HG03432 (cell line): ENCODE results near the gene TCTN3.
"Not testable (repeated sequence)": the region's sequence is repeated elsewhere in the genome, so short reads cannot be mapped to it uniquely, and the experiment has no call there.

Experiments
- ATAC-seq: cut with Tn5 transposase; IDR thresholded peaks from one replicate; pipeline ENCODE4 v1.9.1; 2021; ENCODE audit warnings: mild to moderate bottlenecking, moderate library complexity; ENCODE audit not compliant: unreplicated experiment

Gene TCTN3

GRCh38 chr10:95688648-95689047 lies 5.1 kb downstream of the TCTN3 start:
- no peak for ATAC-seq

- ATAC-seq = no peak
These were observed 9.8 kb downstream of the TCTN3 start for GRCh38 chr10:95683966-95684365.

GRCh38 chr10:95675403-95676116 lies 18.2 kb downstream of the TCTN3 start:
- no peak for ATAC-seq

GRCh38 chr10:95674643-95675042 lies 19.1 kb downstream of the TCTN3 start:
- no peak for ATAC-seq

- ATAC-seq = not testable (repeated sequence)
These were observed 21.1 kb downstream of the TCTN3 start for GRCh38 chr10:95672641-95673040.

- no peak for ATAC-seq
These were observed 29.2 kb downstream of the TCTN3 start for GRCh38 chr10:95664543-95664942.

- ATAC-seq = no peak
These were observed 30.2 kb downstream of the TCTN3 start for GRCh38 chr10:95663496-95663895.

GRCh38 chr10:95661818-95662217 lies 31.9 kb downstream of the TCTN3 start:
- no peak for ATAC-seq

- no peak for ATAC-seq
These were observed 33.4 kb downstream of the TCTN3 start for GRCh38 chr10:95660283-95660682.

- ATAC-seq = no peak
These were observed 36.5 kb downstream of the TCTN3 start for GRCh38 chr10:95657250-95657649.

- ATAC-seq = peak; percentile 93
These were observed 37.2 kb downstream of the TCTN3 start, which contains the start of gene ALDH18A1 for GRCh38 chr10:95656291-95657164. TSS of gene ALDH18A1 (minus strand) at chr10:95656711. CDS start at chr10:95653377, 3,334 bp downstream.

GRCh38 chr10:95655571-95656290 lies 38.0 kb downstream of the TCTN3 start:
- ATAC-seq = peak; percentile 16

- no peak for ATAC-seq
These were observed 39.8 kb downstream of the TCTN3 start for GRCh38 chr10:95653895-95654294.

GRCh38 chr10:95651346-95652060 lies 42.2 kb downstream of the TCTN3 start:
- no peak for ATAC-seq

GRCh38 chr10:95650232-95650631 lies 43.5 kb downstream of the TCTN3 start:
- ATAC-seq = no peak

- ATAC-seq = no peak
These were observed 45.6 kb downstream of the TCTN3 start for GRCh38 chr10:95648138-95648537.

- ATAC-seq = no peak
These were observed 47.6 kb downstream of the TCTN3 start for GRCh38 chr10:95646160-95646559.

- ATAC-seq = no peak
These were observed 48.8 kb downstream of the TCTN3 start for GRCh38 chr10:95644901-95645300.

GRCh38 chr10:95640891-95641315 lies 52.8 kb downstream of the TCTN3 start:
- ATAC-seq = no peak

- no peak for ATAC-seq
These were observed 55.8 kb downstream of the TCTN3 start for GRCh38 chr10:95637911-95638310.

- ATAC-seq = no peak
These were observed 56.6 kb downstream of the TCTN3 start for GRCh38 chr10:95637140-95637539.
